CD14-positive monocyte (primary cell): ENCODE measurements around the gene LRBA. TPM values are rescaled to one million over a fixed set of nuclear protein-coding genes. Genes with fewer than 3 reads are reported as not detected.
A peak's percentile ranks its signal among the peaks of the same experiment; 100 is the strongest.

Source experiments
- DNase-seq, 3 donors: peaks; one replicate each; pipeline ENCODE4 v3.0.0-alpha.2; 2011 to 2022
- H2AFZ ChIP-seq: 2 replicates; pipeline ENCODE4 v1.6.0; 2012; ENCODE audit warnings: mild to moderate bottlenecking, low read depth, low read length, inconsistent platforms; ENCODE audit not compliant: insufficient read depth, poor library complexity, severe bottlenecking
- H3K27ac ChIP-seq, 2 donors: 1 replicate in 1 of 2; 2 replicates in 1 of 2; pipeline ENCODE4 v1.5.1; 2012 to 2013; ENCODE audit warnings: low read length in 2 of 2, control low read depth in 1 of 2, inconsistent platforms in 1 of 2, low read depth in 1 of 2, mild to moderate bottlenecking in 1 of 2
- H3K27me3 ChIP-seq, 2 donors: one replicate each; pipeline versions ENCODE4 v1.6.0 to v1.6.1; 2011 to 2013; ENCODE audit warnings: low read length in 2 of 2; ENCODE audit not compliant: control insufficient read depth in 2 of 2, insufficient read depth in 2 of 2
- H3K36me3 ChIP-seq, 2 donors: replicated peaks in 1 of 2; 1 replicate in 1 of 2; 2 replicates in 1 of 2; pipeline versions ENCODE4 v1.5.1 to v1.6.1; 2012 to 2013; ENCODE audit warnings: low read length in 2 of 2, control low read depth in 1 of 2, inconsistent platforms in 1 of 2, mild to moderate bottlenecking in 1 of 2; ENCODE audit not compliant: insufficient read depth in 2 of 2, control insufficient read depth in 1 of 2
- H3K4me1 ChIP-seq, 2 donors: 1 replicate in 1 of 2; 2 replicates in 1 of 2; pipeline versions ENCODE4 v1.5.1 to v1.6.1; 2012 to 2013; ENCODE audit warnings: low read length in 2 of 2, control low read depth in 1 of 2, inconsistent platforms in 1 of 2, mild to moderate bottlenecking in 1 of 2, moderate library complexity in 1 of 2; ENCODE audit not compliant: insufficient read depth in 2 of 2, control insufficient read depth in 1 of 2
- H3K4me2 ChIP-seq: replicated peaks from 2 replicates; pipeline ENCODE3; 2012; ENCODE audit warnings: low read length, moderate library complexity, mild to moderate bottlenecking; ENCODE audit not compliant: poor library complexity, severe bottlenecking; ENCODE audit errors: extremely low read depth
- H3K4me3 ChIP-seq, 3 experiments: fragments of 200-600 bp in 1 of 3; sonication (generic) in 1 of 3; replicated peaks in 1 of 3; 1 replicate in 2 of 3; 2 replicates in 1 of 3; pipeline ENCODE4 v1.5.1; 2011 to 2013; ENCODE audit warnings: low read length in 3 of 3, mild to moderate bottlenecking in 3 of 3, control low read depth in 2 of 3, low read depth in 2 of 3, inconsistent platforms in 1 of 3, moderate library complexity in 1 of 3
- H3K79me2 ChIP-seq: 2 replicates; pipeline ENCODE4 v1.6.0; 2012; ENCODE audit warnings: mild to moderate bottlenecking, control low read depth, inconsistent platforms, low read length, moderate library complexity; ENCODE audit not compliant: insufficient read depth
- H3K9ac ChIP-seq: 2 replicates; pipeline ENCODE4 v1.6.0; 2017; ENCODE audit warnings: low read length, mild to moderate bottlenecking; ENCODE audit not compliant: insufficient read depth, poor library complexity, severe bottlenecking
- H3K9me3 ChIP-seq, 2 donors: replicated peaks in 1 of 2; 1 replicate in 1 of 2; 2 replicates in 1 of 2; pipeline versions ENCODE4 v1.5.1 to v1.6.1; 2012 to 2013; ENCODE audit warnings: low read length in 2 of 2, control low read depth in 1 of 2; ENCODE audit not compliant: control insufficient read depth in 1 of 2, insufficient read depth in 1 of 2
- H4K20me1 ChIP-seq: 2 replicates; pipeline ENCODE4 v1.6.0; 2012; ENCODE audit warnings: mild to moderate bottlenecking, low read length, control low read depth, moderate library complexity; ENCODE audit not compliant: insufficient read depth
- H3K27ac Mint-ChIP-seq, 7 donors: one replicate each; pipeline ENCODE4 v1.8.0; 2020; ENCODE audit warnings: mild to moderate bottlenecking in 7 of 7, mixed read lengths in 7 of 7, moderate library complexity in 6 of 7, inconsistent platforms in 2 of 7
- H3K27me3 Mint-ChIP-seq, 3 donors: one replicate each; pipeline ENCODE4 v1.8.0; 2021 to 2022; ENCODE audit warnings: low read depth in 3 of 3, mild to moderate bottlenecking in 3 of 3, mixed read lengths in 3 of 3, moderate library complexity in 3 of 3, inconsistent platforms in 1 of 3
- H3K36me3 Mint-ChIP-seq, 2 donors: one replicate each; pipeline ENCODE4 v1.8.0; 2020; ENCODE audit warnings: mixed read lengths in 2 of 2, inconsistent platforms in 1 of 2, mild to moderate bottlenecking in 1 of 2
- H3K4me1 Mint-ChIP-seq: one replicate; pipeline ENCODE4 v1.8.0; 2020; ENCODE audit warnings: mild to moderate bottlenecking, mixed read lengths
- H3K4me3 Mint-ChIP-seq, 2 donors: one replicate each; pipeline ENCODE4 v1.8.0; 2020; ENCODE audit warnings: mild to moderate bottlenecking in 2 of 2, mixed read lengths in 2 of 2, moderate library complexity in 1 of 2
- H3K9me3 Mint-ChIP-seq, 7 donors: one replicate each; pipeline ENCODE4 v1.8.0; 2020 to 2022; ENCODE audit warnings: mixed read lengths in 7 of 7, mild to moderate bottlenecking in 6 of 7, moderate library complexity in 6 of 7, inconsistent platforms in 2 of 7
- WGBS: methylation state at CpG from one replicate; pipeline ENCODE4 v1.1.5; 2013; ENCODE audit warnings: missing lambda C conversion rate; ENCODE audit not compliant: insufficient coverage; 5-methylcytosine and 5-hydroxymethylcytosine counted together
- intact Hi-C, 2 donors: fragments of 100-400 bp; cut with micrococcal nuclease; formaldehyde crosslinking; loops; one replicate each; pipeline versions ENCODE4 v1.15.0 to v1.15.1; 2023
- polyA plus RNA-seq, 3 donors: library from polyadenylated mRNA; depleted of rRNA in 1 of 3; unstranded in 2 of 3; stranded (reverse) in 1 of 3; fragments of 300-500 nt in 2 of 3; fragments of >200 nt in 1 of 3; fragmentation: Illumina TruSeq in 2 of 3; gene quantifications; 1 replicate in 2 of 3; 2 replicates in 1 of 3; pipeline ENCODE4 v1.2.3, GENCODE V29; 2012 to 2021
- TF ChIP-seq, protein P1 (sequence below): fragments of 200-600 bp; IDR thresholded peaks from one replicate; pipeline ENCODE4 v1.8.0; 2022; ENCODE audit warnings: antibody characterized with exemption, mild to moderate bottlenecking

Gene LRBA
- polyA plus RNA-seq, 3 donors = 1.5 to 5.5 (median 4.4) TPM

DNA sequence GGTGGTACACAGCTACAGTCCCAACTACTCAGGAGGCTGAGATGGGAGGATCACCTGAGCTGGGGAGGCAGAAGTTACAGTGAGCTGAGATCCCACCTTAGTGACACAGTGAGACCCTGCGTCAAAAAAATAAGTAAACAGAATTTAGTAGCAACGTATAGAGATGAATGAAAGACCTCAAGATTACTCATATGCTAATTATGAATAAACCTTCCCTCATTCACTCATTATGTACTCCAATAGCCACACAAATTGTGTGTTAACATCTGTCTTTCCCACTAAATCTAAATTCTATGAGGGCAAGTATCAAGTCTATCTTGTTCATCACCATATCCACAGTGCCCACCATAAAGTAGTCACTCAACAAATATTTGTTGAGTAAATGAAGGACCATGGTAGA lies 111.5 kb downstream of the LRBA start:
- Mint-ChIP-seq H3K4me1 (no peaks in the 10 kb centered on the region), H3K4me3 (no peak overlapping the region), H3K27ac (peak overlapping the region in 1 of 7 donors; percentile 38), H3K36me3 (peaks cover 39 to 42% of the 10 kb centered on the region in 2 donors), H3K9me3 (peaks cover 5 to 18% (median 11%) of the 10 kb centered on the region in 7 donors), H3K27me3 (no peaks in the 10 kb centered on the region)
- no peak overlapping the region for H3K4me3 ChIP-seq
- H3K27ac ChIP-seq = no peak overlapping the region
- peaks cover 0 to 12% of the 10 kb centered on the region in 2 donors for H3K9me3 ChIP-seq
- TF ChIP-seq, protein P1, sequence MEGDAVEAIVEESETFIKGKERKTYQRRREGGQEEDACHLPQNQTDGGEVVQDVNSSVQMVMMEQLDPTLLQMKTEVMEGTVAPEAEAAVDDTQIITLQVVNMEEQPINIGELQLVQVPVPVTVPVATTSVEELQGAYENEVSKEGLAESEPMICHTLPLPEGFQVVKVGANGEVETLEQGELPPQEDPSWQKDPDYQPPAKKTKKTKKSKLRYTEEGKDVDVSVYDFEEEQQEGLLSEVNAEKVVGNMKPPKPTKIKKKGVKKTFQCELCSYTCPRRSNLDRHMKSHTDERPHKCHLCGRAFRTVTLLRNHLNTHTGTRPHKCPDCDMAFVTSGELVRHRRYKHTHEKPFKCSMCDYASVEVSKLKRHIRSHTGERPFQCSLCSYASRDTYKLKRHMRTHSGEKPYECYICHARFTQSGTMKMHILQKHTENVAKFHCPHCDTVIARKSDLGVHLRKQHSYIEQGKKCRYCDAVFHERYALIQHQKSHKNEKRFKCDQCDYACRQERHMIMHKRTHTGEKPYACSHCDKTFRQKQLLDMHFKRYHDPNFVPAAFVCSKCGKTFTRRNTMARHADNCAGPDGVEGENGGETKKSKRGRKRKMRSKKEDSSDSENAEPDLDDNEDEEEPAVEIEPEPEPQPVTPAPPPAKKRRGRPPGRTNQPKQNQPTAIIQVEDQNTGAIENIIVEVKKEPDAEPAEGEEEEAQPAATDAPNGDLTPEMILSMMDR = no peak
- H3K36me3 ChIP-seq = peaks cover 3 to 32% of the 10 kb centered on the region in 2 donors
- no peaks in the 10 kb centered on the region for H3K4me1 ChIP-seq
- H3K9ac ChIP-seq = no peak overlapping the region
- H2AFZ ChIP-seq = no peak overlapping the region
- intact Hi-C loops = no loop called here
- no peaks in the 10 kb centered on the region for H3K79me2 ChIP-seq
- no CpG with 5 or more reads among the region's 2 CpGs for WGBS
- no peak overlapping the region for H3K4me2 ChIP-seq
- no peak for DNase-seq
- no peaks in the 10 kb centered on the region for H4K20me1 ChIP-seq
- H3K27me3 ChIP-seq = no peaks in the 10 kb centered on the region

DNA sequence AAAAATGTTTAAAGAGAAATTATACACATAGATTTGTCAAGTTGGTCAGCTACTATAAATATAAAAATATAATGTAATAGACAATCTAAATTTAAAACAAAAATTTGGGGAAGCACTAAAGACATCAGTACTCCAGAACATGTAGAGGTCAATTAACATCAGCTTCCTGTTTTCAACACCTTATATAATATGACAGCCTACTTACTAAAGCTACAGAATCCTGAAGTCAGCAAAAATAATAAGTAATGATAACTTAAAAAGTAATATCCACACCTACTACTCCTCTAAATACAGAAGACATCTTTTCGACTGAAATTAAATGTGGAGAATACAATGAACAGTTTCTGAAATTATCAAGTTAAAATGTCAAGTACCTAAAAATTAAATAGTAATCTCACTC lies 118.6 kb downstream of the LRBA start:
- Histone ChIP-seq H3K79me2 (no peaks in the 10 kb centered on the region), H3K4me1 (no peaks in the 10 kb centered on the region), H2AFZ (no peak overlapping the region), H4K20me1 (no peaks in the 10 kb centered on the region), H3K4me2 (no peak overlapping the region), H3K27me3 (no peaks in the 10 kb centered on the region), H3K36me3 (peaks cover 0 to 17% of the 10 kb centered on the region in 2 donors), H3K9ac (no peak overlapping the region), H3K9me3 (no peaks in the 10 kb centered on the region), H3K4me3 (no peak overlapping the region), H3K27ac (no peak overlapping the region)
- TF ChIP-seq, protein P1 = no peak
- Mint-ChIP-seq H3K27ac (no peak overlapping the region), H3K4me1 (no peaks in the 10 kb centered on the region), H3K27me3 (no peaks in the 10 kb centered on the region), H3K9me3 (no peaks in the 10 kb centered on the region), H3K36me3 (peaks cover 10 to 25% of the 10 kb centered on the region in 2 donors), H3K4me3 (no peak overlapping the region)
- DNase-seq = no peak
- intact Hi-C loops = no loop called here
- WGBS = no CpG with 5 or more reads among the region's 1 CpG
